Upper lobe of right lung (tissue), 1 donor: Measurements from ENCODE around the gene NAALAD2. TPM values are rescaled to one million over a fixed set of nuclear protein-coding genes. Genes with fewer than 3 reads are reported as not detected.
"Not testable (repeated sequence)": the region's sequence is repeated elsewhere in the genome, so short reads cannot be mapped to it uniquely, and the experiment has no call there.

ENCODE experiments used
- ATAC-seq: fragments of 200-7000 bp; cut with Tn5 transposase; one replicate; pipeline ENCODE4 v1.9.1; 2020; ENCODE audit warnings: mild to moderate bottlenecking, moderate library complexity
- DNase-seq: peaks from one replicate; pipeline ENCODE4 v3.0.0-alpha.2; 2020
- H3K27ac ChIP-seq: fragments of 200-600 bp; one replicate; pipeline ENCODE4 v1.8.0; 2022
- H3K27me3 ChIP-seq: fragments of 200-600 bp; one replicate; pipeline ENCODE4 v1.8.0; 2022; ENCODE audit warnings: mild to moderate bottlenecking
- H3K36me3 ChIP-seq: fragments of 200-600 bp; one replicate; pipeline ENCODE4 v1.8.0; 2022
- H3K4me1 ChIP-seq: fragments of 200-600 bp; one replicate; pipeline ENCODE4 v1.8.0; 2022
- H3K4me3 ChIP-seq: fragments of 200-600 bp; one replicate; pipeline ENCODE4 v1.8.0; 2022; ENCODE audit warnings: mild to moderate bottlenecking
- H3K9me3 ChIP-seq: fragments of 200-600 bp; one replicate; pipeline ENCODE4 v1.8.0; 2022
- intact Hi-C: fragments of 100-400 bp; cut with DNase I; formaldehyde crosslinking; loops from one replicate; pipeline ENCODE4 v1.11.0; 2022
- total RNA-seq: library from RNA; stranded (reverse); fragmentation: NEBNext Ultra II Directional; extraction: Animal tissue kit (Norgen Biotek cat#: 25700); gene quantifications from one replicate; pipeline ENCODE4 v1.2.1, GENCODE V29; 2021
- TF ChIP-seq, protein P1 (sequence below): fragments of 200-600 bp; IDR thresholded peaks from one replicate; pipeline ENCODE4 v1.8.0; 2022; ENCODE audit warnings: antibody characterized with exemption
- donor health status: DM: no; HTN: yes; CAD: no; lungs with severe emphysema.

NAALAD2 gene
- total RNA-seq, 1 donor from 2014 or later = 2.6 TPM

GRCh38 chr11:90235526-90235925 is 101.1 kb downstream of the NAALAD2 start:
- Histone ChIP-seq H3K27ac (no peak overlapping the region), H3K27me3 (no peaks in the 10 kb centered on the region), H3K4me1 (no peaks in the 10 kb centered on the region), H3K36me3 (no peaks in the 10 kb centered on the region), H3K4me3 (no peak overlapping the region), H3K9me3 (no peaks in the 10 kb centered on the region)
- intact Hi-C loops = no loop called here
- TF ChIP-seq, protein P1, sequence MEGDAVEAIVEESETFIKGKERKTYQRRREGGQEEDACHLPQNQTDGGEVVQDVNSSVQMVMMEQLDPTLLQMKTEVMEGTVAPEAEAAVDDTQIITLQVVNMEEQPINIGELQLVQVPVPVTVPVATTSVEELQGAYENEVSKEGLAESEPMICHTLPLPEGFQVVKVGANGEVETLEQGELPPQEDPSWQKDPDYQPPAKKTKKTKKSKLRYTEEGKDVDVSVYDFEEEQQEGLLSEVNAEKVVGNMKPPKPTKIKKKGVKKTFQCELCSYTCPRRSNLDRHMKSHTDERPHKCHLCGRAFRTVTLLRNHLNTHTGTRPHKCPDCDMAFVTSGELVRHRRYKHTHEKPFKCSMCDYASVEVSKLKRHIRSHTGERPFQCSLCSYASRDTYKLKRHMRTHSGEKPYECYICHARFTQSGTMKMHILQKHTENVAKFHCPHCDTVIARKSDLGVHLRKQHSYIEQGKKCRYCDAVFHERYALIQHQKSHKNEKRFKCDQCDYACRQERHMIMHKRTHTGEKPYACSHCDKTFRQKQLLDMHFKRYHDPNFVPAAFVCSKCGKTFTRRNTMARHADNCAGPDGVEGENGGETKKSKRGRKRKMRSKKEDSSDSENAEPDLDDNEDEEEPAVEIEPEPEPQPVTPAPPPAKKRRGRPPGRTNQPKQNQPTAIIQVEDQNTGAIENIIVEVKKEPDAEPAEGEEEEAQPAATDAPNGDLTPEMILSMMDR = no peak
- no peak for DNase-seq
- no peak for ATAC-seq

DNA sequence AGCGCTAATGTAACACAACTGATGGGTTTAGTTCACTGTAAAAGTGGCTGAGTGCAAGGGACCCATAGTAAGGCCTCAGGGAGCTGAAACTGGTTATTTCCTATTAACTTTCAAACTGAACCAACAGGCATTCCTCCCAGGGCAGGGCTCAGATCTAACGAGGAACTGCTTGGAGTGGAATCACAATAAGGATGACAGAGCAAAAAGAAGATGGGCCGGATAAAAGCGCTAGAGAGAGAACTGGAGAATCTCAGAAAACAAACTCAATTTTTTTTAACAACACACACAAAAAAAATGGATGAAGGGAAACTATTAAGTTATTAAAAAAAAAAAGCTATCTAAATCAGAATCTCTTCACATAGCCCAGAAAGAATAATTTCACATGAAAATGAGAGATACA is 102.5 kb downstream of the NAALAD2 start:
- H3K9me3 ChIP-seq = no peaks in the 10 kb centered on the region
- TF ChIP-seq, protein P1 = no peak
- H3K4me3 ChIP-seq = no peak overlapping the region
- intact Hi-C loops = no loop called here
- H3K27ac ChIP-seq = no peak overlapping the region
- no peaks in the 10 kb centered on the region for H3K4me1 ChIP-seq
- ATAC-seq (no peak), DNase-seq (no peak)
- H3K36me3 ChIP-seq = no peaks in the 10 kb centered on the region
- no peaks in the 10 kb centered on the region for H3K27me3 ChIP-seq

- H3K9me3 ChIP-seq, H3K27ac ChIP-seq, H3K4me1 ChIP-seq, ATAC-seq, H3K36me3 ChIP-seq, H3K27me3 ChIP-seq, DNase-seq, intact Hi-C loops, H3K4me3 ChIP-seq: not testable (repeated sequence)
These were observed 105.6 kb downstream of the NAALAD2 start for GRCh38 chr11:90239967-90240636.

DNA sequence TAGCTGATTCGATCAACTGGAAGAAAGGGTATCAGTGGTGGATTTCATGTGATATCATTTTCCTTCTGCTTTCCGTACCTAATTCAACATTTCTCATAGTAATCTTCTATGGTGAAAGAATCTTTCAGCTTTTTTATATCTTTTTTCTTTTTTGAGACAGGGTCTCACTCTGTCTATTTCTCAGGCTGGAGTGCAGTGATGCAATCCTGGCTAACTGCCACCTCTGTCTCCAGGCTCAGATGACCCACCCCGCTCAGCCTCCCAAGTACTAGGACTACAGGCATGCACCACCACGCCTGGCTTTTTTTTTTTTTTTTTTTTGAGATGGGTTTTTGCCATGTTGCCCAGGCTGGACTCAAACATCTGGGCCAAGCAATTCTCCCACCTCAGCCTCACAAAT is 107.0 kb downstream of the NAALAD2 start:
- Histone ChIP-seq H3K4me1 (no peaks in the 10 kb centered on the region), H3K27ac (no peak overlapping the region), H3K9me3 (no peaks in the 10 kb centered on the region), H3K27me3 (peaks cover 4% of the 10 kb centered on the region), H3K4me3 (no peak overlapping the region), H3K36me3 (no peaks in the 10 kb centered on the region)
- DNase-seq (no peak), ATAC-seq (no peak)
- intact Hi-C loops = no loop called here
- TF ChIP-seq, protein P1 = no peak

Other genes with a start within 250 kb of the NAALAD2 start
- gene TRIM49D1, start 212.4 kb upstream of the NAALAD2 start, total RNA-seq = not detected
- gene TRIM49D2, start 210.6 kb upstream of the NAALAD2 start, total RNA-seq = not detected
- gene TRIM64, start 168.6 kb upstream of the NAALAD2 start, total RNA-seq = not detected
- gene TRIM49C, start 103.6 kb upstream of the NAALAD2 start, total RNA-seq = not detected
- gene UBTFL1, start 48.7 kb upstream of the NAALAD2 start, total RNA-seq = not detected
- gene CHORDC1, start 88.4 kb downstream of the NAALAD2 start, total RNA-seq = 30.7 TPM